HG02943 (cell line): ENCODE data around the gene GLT1D1.

Experiments used
- ATAC-seq: cut with Tn5 transposase; IDR thresholded peaks from one replicate; pipeline ENCODE4 v1.9.1; 2021; ENCODE audit warnings: mild to moderate bottlenecking, low read depth, moderate library complexity; ENCODE audit not compliant: unreplicated experiment

GLT1D1 gene

GRCh38 chr12:128989287-128989686, 136.0 kb downstream of the GLT1D1 start:
- no peak for ATAC-seq

- ATAC-seq = no peak
Measured at GRCh38 chr12:128991716-128992115, 138.4 kb downstream of the GLT1D1 start.

GRCh38 chr12:128992116-128992515, 138.8 kb downstream of the GLT1D1 start:
- ATAC-seq = no peak

GRCh38 chr12:128992550-128992949, 139.3 kb downstream of the GLT1D1 start:
- no peak for ATAC-seq

- ATAC-seq = no peak
Measured at GRCh38 chr12:128994856-128995255, 141.6 kb downstream of the GLT1D1 start.

- ATAC-seq = no peak
Measured at GRCh38 chr12:128995619-128996018, 142.3 kb downstream of the GLT1D1 start.

GRCh38 chr12:129001826-129002225, 148.5 kb downstream of the GLT1D1 start:
- no peak for ATAC-seq

GRCh38 chr12:129002427-129002826, 149.1 kb downstream of the GLT1D1 start:
- ATAC-seq = no peak

GRCh38 chr12:129005416-129005815, 152.1 kb downstream of the GLT1D1 start:
- ATAC-seq = no peak

- ATAC-seq = no peak
Measured at GRCh38 chr12:129005829-129006228, 152.6 kb downstream of the GLT1D1 start.

GRCh38 chr12:129009833-129010622, 156.8 kb downstream of the GLT1D1 start:
- ATAC-seq = no peak

- no peak for ATAC-seq
Measured at GRCh38 chr12:129016159-129016558, 162.9 kb downstream of the GLT1D1 start.

- no peak for ATAC-seq
Measured at GRCh38 chr12:129025055-129025454, 171.8 kb downstream of the GLT1D1 start.

GRCh38 chr12:129028844-129029243, 175.6 kb downstream of the GLT1D1 start:
- no peak for ATAC-seq
